IMR-90 (cell line): ENCODE measurements around the gene C7. TPM values are rescaled to one million over a fixed set of nuclear protein-coding genes. Genes with fewer than 3 reads are reported as not detected.

Experiments used
- ATAC-seq: fragments of 200-7000 bp; cut with Tn5 transposase; 2 replicates; pipeline ENCODE4 v1.9.1; 2020; ENCODE audit warnings: low read depth, mild to moderate bottlenecking, moderate library complexity
- BruUV-seq: library from RNA; stranded (reverse); fragments of 400-500 nt; replicated peaks from 2 replicates; lab custom pipeline; 2021; lab: Mats Ljungman, UMichigan
- CTCF ChIA-PET: fragments of 300-600 bp; formaldehyde crosslinking; extraction: SDS; loops from one replicate; lab custom pipeline; 2021; ENCODE audit warnings: antibody characterized with exemption; lab: Yijun Ruan, JAX
- POLR2A ChIA-PET: fragments of 300-600 bp; sonication (Branson Sonifier 250); formaldehyde crosslinking; loops from one replicate; lab custom pipeline; 2022; ENCODE audit warnings: antibody characterized with exemption; ENCODE audit not compliant: unreplicated experiment; lab: Charles Lee
- DNase-seq: peaks from one replicate; pipeline ENCODE4 v3.0.0; 2013
- H2AFZ ChIP-seq: replicated peaks from 2 replicates; pipeline ENCODE3; 2013; ENCODE audit warnings: low read length, mild to moderate bottlenecking; ENCODE audit not compliant: poor library complexity
- H2AK5ac ChIP-seq: 2 replicates; pipeline ENCODE4 v1.6.1; 2013; ENCODE audit warnings: low read depth, low read length, inconsistent platforms
- H2AK9ac ChIP-seq: replicated peaks from 2 replicates; pipeline ENCODE3; 2013; ENCODE audit warnings: mild to moderate bottlenecking, low read depth, low read length, moderate library complexity; ENCODE audit not compliant: poor library complexity
- H2BK120ac ChIP-seq: 2 replicates; pipeline ENCODE4 v1.6.1; 2013; ENCODE audit warnings: low read depth, low read length, inconsistent platforms
- H2BK15ac ChIP-seq: 3 replicates; pipeline ENCODE4 v1.6.1; 2013; ENCODE audit warnings: low read depth, low read length, inconsistent platforms
- H2BK20ac ChIP-seq: 2 replicates; pipeline ENCODE4 v1.6.1; 2013; ENCODE audit warnings: low read depth, mild to moderate bottlenecking, inconsistent platforms, low read length, moderate library complexity
- H2BK5ac ChIP-seq: 2 replicates; pipeline ENCODE4 v1.6.1; 2013; ENCODE audit warnings: mild to moderate bottlenecking, low read depth, low read length, inconsistent platforms; ENCODE audit not compliant: poor library complexity, severe bottlenecking
- H3K14ac ChIP-seq: replicated peaks from 2 replicates; pipeline ENCODE4 v1.6.1; 2013; ENCODE audit warnings: low read depth, low read length, inconsistent platforms
- H3K18ac ChIP-seq: 2 replicates; pipeline ENCODE4 v1.6.1; 2013; ENCODE audit warnings: low read depth, low read length, control low read depth
- H3K23ac ChIP-seq: 2 replicates; pipeline ENCODE4 v1.6.1; 2013; ENCODE audit warnings: low read depth, low read length, inconsistent platforms
- H3K27ac ChIP-seq: 2 replicates; pipeline ENCODE4 v1.5.1; 2013; ENCODE audit warnings: mild to moderate bottlenecking, control low read depth, low read length; ENCODE audit not compliant: insufficient read depth
- H3K27me3 ChIP-seq: 2 replicates; pipeline ENCODE4 v1.6.1; 2013; ENCODE audit warnings: low read length; ENCODE audit not compliant: control insufficient read depth, insufficient read depth
- H3K36me3 ChIP-seq: 2 replicates; pipeline ENCODE4 v1.6.1; 2013; ENCODE audit warnings: low read length, mixed read lengths; ENCODE audit not compliant: control insufficient read depth, insufficient read depth
- H3K4ac ChIP-seq: 2 replicates; pipeline ENCODE4 v1.6.1; 2013; ENCODE audit warnings: low read depth, low read length, inconsistent platforms
- H3K4me1 ChIP-seq: 2 replicates; pipeline ENCODE4 v1.6.1; 2013; ENCODE audit warnings: low read length, mixed read lengths; ENCODE audit not compliant: control insufficient read depth, insufficient read depth
- H3K4me2 ChIP-seq: 2 replicates; pipeline ENCODE4 v1.6.1; 2013; ENCODE audit warnings: low read depth, mild to moderate bottlenecking, control low read depth, low read length, moderate library complexity
- H3K4me3 ChIP-seq: 2 replicates; pipeline ENCODE4 v1.5.1; 2013; ENCODE audit warnings: low read depth, mild to moderate bottlenecking, control low read depth, low read length, moderate library complexity; ENCODE audit not compliant: insufficient read depth
- H3K56ac ChIP-seq: 2 replicates; pipeline ENCODE4 v1.6.1; 2013; ENCODE audit warnings: low read length, inconsistent platforms; ENCODE audit not compliant: insufficient read depth; ENCODE audit errors: extremely low read depth
- H3K79me1 ChIP-seq, 2 experiments: 2 replicates each; pipeline ENCODE4 v1.6.1; 2013; ENCODE audit warnings: low read length in 2 of 2, inconsistent platforms in 1 of 2, low read depth in 1 of 2
- H3K9ac ChIP-seq: 2 replicates; pipeline ENCODE4 v1.6.1; 2013; ENCODE audit warnings: low read depth, low read length, control low read depth
- H3K9me1 ChIP-seq: 2 replicates; pipeline ENCODE4 v1.6.1; 2013; ENCODE audit warnings: low read length, inconsistent platforms; ENCODE audit not compliant: insufficient read depth
- H3K9me3 ChIP-seq: 2 replicates; pipeline ENCODE4 v1.6.1; 2013; ENCODE audit warnings: low read length; ENCODE audit not compliant: control insufficient read depth, insufficient read depth
- H4K20me1 ChIP-seq: 2 replicates; pipeline ENCODE4 v1.6.1; 2013; ENCODE audit warnings: low read length, inconsistent platforms; ENCODE audit not compliant: insufficient read depth
- H4K5ac ChIP-seq: 2 replicates; pipeline ENCODE4 v1.6.1; 2013; ENCODE audit warnings: mild to moderate bottlenecking, low read depth, low read length, control low read depth
- H4K8ac ChIP-seq, 2 experiments: 2 replicates each; pipeline ENCODE4 v1.6.1; 2013; ENCODE audit warnings: low read depth in 2 of 2, low read length in 2 of 2, control low read depth in 1 of 2, inconsistent platforms in 1 of 2
- H4K91ac ChIP-seq: 2 replicates; pipeline ENCODE4 v1.6.1; 2013; ENCODE audit warnings: low read depth, low read length, inconsistent platforms; ENCODE audit not compliant: insufficient read depth
- FOS ChIP-seq: fragments of 150-350 bp; IDR thresholded peaks from 2 replicates; pipeline ENCODE4 v1.6.1; 2016; ENCODE audit warnings: low read depth, low read length
- MAZ ChIP-seq: IDR thresholded peaks from 2 replicates; pipeline ENCODE4 v1.6.1; 2012; ENCODE audit warnings: low read depth, mild to moderate bottlenecking, low read length, improper control_type of control experiment, moderate library complexity, borderline replicate concordance
- RAD21 ChIP-seq: IDR thresholded peaks from 2 replicates; pipeline ENCODE4 v1.6.1; 2012; ENCODE audit warnings: low read length, improper control_type of control experiment
- RCOR1 ChIP-seq: IDR thresholded peaks from 2 replicates; pipeline ENCODE4 v1.6.1; 2012; ENCODE audit warnings: mild to moderate bottlenecking, low read length, improper control_type of control experiment; ENCODE audit not compliant: insufficient replicate concordance
- SMC3 ChIP-seq: fragments of 150-350 bp; IDR thresholded peaks from 2 replicates; pipeline ENCODE4 v1.6.1; 2016; ENCODE audit warnings: low read depth, mild to moderate bottlenecking, antibody characterized with exemption, low read length, moderate library complexity
- WGBS, 2 experiments: methylation state at CpG; one replicate each; pipeline versions ENCODE4 v1.1.5 to v1.1.7; 2013; ENCODE audit warnings: missing lambda C conversion rate in 2 of 2; ENCODE audit not compliant: insufficient read length in 1 of 2; ENCODE audit errors: extremely low coverage in 2 of 2; 5-methylcytosine and 5-hydroxymethylcytosine counted together
- dilution Hi-C: fragments of 300-500 bp; cut with HindIII; formaldehyde crosslinking; loops from one replicate; pipeline ENCODE4 v1.14.3; 2018; ENCODE audit warnings: low sequenced_read_pairs; ENCODE audit not compliant: unreplicated experiment
- in situ Hi-C: fragments of 300-500 bp; cut with MboI; formaldehyde crosslinking; loops from 3 replicates; pipeline ENCODE4 v1.14.3; 2019; ENCODE audit warnings: low sequenced_read_pairs, inconsistent platforms, mixed read lengths
- intact Hi-C: fragments of 100-400 bp; cut with micrococcal nuclease; formaldehyde crosslinking; loops from 2 replicates; pipeline ENCODE4 v1.10.0; 2022
- polyA plus RNA-seq, 3 experiments: library from polyadenylated mRNA; depleted of rRNA; stranded (reverse); fragments of >200 nt; gene quantifications; 2 replicates each; pipeline ENCODE4 v1.2.3, GENCODE V29; 2012; ENCODE audit warnings: low replicate concordance in 1 of 3
- total RNA-seq: library from RNA; depleted of rRNA; stranded (reverse); fragments of >200 nt; gene quantifications from 2 replicates; pipeline ENCODE4 v1.2.3, GENCODE V29; 2012

C7 gene
- total and polyA plus RNA-seq, 2 of the 4 experiments (the other 2 are of a cell fraction), result 0.54 to 1.8 TPM

DNA sequence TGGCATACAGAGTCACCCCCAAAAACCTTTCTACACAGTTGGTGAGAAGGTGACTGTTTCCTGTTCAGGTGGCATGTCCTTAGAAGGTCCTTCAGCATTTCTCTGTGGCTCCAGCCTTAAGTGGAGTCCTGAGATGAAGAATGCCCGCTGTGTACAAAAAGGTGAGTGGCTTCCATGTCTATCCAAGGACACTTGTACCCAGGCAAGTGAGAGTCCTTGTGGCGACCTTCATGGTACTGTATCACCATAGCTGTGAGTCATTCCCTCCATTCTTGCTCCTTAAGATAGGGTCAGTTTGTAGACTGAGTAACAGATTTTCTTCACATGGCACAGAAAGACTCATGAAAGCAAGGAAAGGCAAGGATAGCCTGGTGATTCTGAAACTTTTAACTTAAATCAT is 63.1 kb downstream of the C7 start:
- ATAC-seq (no peak), DNase-seq (no peak)
- no peak overlapping the region for H3K9ac ChIP-seq
- no peak overlapping the region for H3K14ac ChIP-seq
- H3K27ac ChIP-seq, result no peak overlapping the region
- peaks cover 2% of the 10 kb centered on the region; the same call in 1 of the 2 replicates for H3K9me1 ChIP-seq
- H3K56ac ChIP-seq, result no peak overlapping the region
- H3K4ac ChIP-seq, result no peak overlapping the region
- WGBS, 2 experiments, result no CpG with 5 or more reads among the region's 2 CpGs
- no peak overlapping the region for H3K23ac ChIP-seq
- in situ Hi-C loops, result no loop called here
- H2BK120ac ChIP-seq, result no peak overlapping the region
- no peak overlapping the region for H2BK15ac ChIP-seq
- H3K4me3 ChIP-seq, result no peak overlapping the region
- no peak overlapping the region for H2AK5ac ChIP-seq
- CTCF ChIA-PET, result no interaction called here
- no peaks in the 10 kb centered on the region for H3K27me3 ChIP-seq
- no peak overlapping the region for H2BK20ac ChIP-seq
- POLR2A ChIA-PET, result no interaction called here
- H4K20me1 ChIP-seq, result no peaks in the 10 kb centered on the region
- TF ChIP-seq RCOR1 (no peak), RAD21 (no peak), MAZ (no peak), SMC3 (no peak), FOS (no peak)
- H2BK5ac ChIP-seq, result no peak overlapping the region
- intact Hi-C loops, result no loop called here
- no peaks in the 10 kb centered on the region for H3K36me3 ChIP-seq
- no peak overlapping the region for H4K8ac ChIP-seq
- H2AFZ ChIP-seq, result no peak overlapping the region
- no peak overlapping the region for H3K4me2 ChIP-seq
- H4K91ac ChIP-seq, result no peak overlapping the region
- peaks cover 2% of the 10 kb centered on the region; the same call in 1 of the 2 replicates for H3K4me1 ChIP-seq
- peak overlapping the region; percentile 13; the same call in 1 of the 2 replicates for H3K18ac ChIP-seq
- H3K79me1 ChIP-seq, result no peaks in the 10 kb centered on the region
- dilution Hi-C loops, result no loop called here
- H2AK9ac ChIP-seq, result no peak overlapping the region
- H3K9me3 ChIP-seq, result no peaks in the 10 kb centered on the region
- no peak overlapping the region; the same call in 1 of the 2 replicates for H4K5ac ChIP-seq
- BruUV-seq, result no TSS peak
